NCI-H446 (cell line): ENCODE results near the gene RPL22L1.
"Not testable (repeated sequence)": the region's sequence is repeated elsewhere in the genome, so short reads cannot be mapped to it uniquely, and the experiment has no call there.

ENCODE experiments used
- DNase-seq, 2 experiments: peaks; one replicate each; lab custom pipeline; 2025; lab: John Stamatoyannopoulos, UW

Gene RPL22L1

GRCh38 chr3:170869645-170870593 lies at the start of gene RPL22L1:
RPL22L1 (minus strand) TSS chr3:170870195; CDS start chr3:170870167, 28 bp downstream.
- no peak for DNase-seq

GRCh38 chr3:170918715-170919114 lies 48.7 kb upstream of the RPL22L1 start:
- no peak for DNase-seq

GRCh38 chr3:170914690-170915089 lies 44.7 kb upstream of the RPL22L1 start:
- no peak for DNase-seq

- no peak for DNase-seq
Measured at GRCh38 chr3:170914212-170914611, 44.2 kb upstream of the RPL22L1 start.

- DNase-seq = no peak
Measured at GRCh38 chr3:170911051-170911450, 41.1 kb upstream of the RPL22L1 start.

- no peak for DNase-seq
Measured at GRCh38 chr3:170910542-170910941, 40.5 kb upstream of the RPL22L1 start.

- no peak for DNase-seq
Measured at GRCh38 chr3:170909129-170909903, 39.3 kb upstream of the RPL22L1 start.

GRCh38 chr3:170908235-170909116 lies 38.5 kb upstream of the RPL22L1 start, which contains the start of gene EIF5A2:
EIF5A2 (minus strand) TSS chr3:170908637; CDS start chr3:170907806, 831 bp downstream.
- peak; percentile 94 to 96 for DNase-seq

GRCh38 chr3:170907637-170908234 lies 37.7 kb upstream of the RPL22L1 start:
- DNase-seq = no peak

- DNase-seq = no peak
Measured at GRCh38 chr3:170905862-170906261, 35.9 kb upstream of the RPL22L1 start.

GRCh38 chr3:170903123-170903522 lies 33.1 kb upstream of the RPL22L1 start:
- DNase-seq = no peak

GRCh38 chr3:170899455-170899854 lies 29.5 kb upstream of the RPL22L1 start:
- no peak for DNase-seq

- DNase-seq = no peak
Measured at GRCh38 chr3:170897978-170898377, 28.0 kb upstream of the RPL22L1 start.

- not testable (repeated sequence) for DNase-seq
Measured at GRCh38 chr3:170897199-170897598, 27.2 kb upstream of the RPL22L1 start.

GRCh38 chr3:170896781-170897180 lies 26.8 kb upstream of the RPL22L1 start:
- no peak for DNase-seq

- not testable (repeated sequence) for DNase-seq
Measured at GRCh38 chr3:170896333-170896732, 26.3 kb upstream of the RPL22L1 start.

GRCh38 chr3:170893895-170894294 lies 23.9 kb upstream of the RPL22L1 start:
- no peak for DNase-seq

- peak; percentile 79 to 93 for DNase-seq
Measured at GRCh38 chr3:170889630-170890029, 19.6 kb upstream of the RPL22L1 start.

GRCh38 chr3:170889132-170889531 lies 19.1 kb upstream of the RPL22L1 start:
- peak; percentile 37 to 45 for DNase-seq

GRCh38 chr3:170884109-170884930 lies 14.3 kb upstream of the RPL22L1 start:
- not testable (repeated sequence) for DNase-seq
